ENCODE results near the gene TBXAS1.
"Not testable (repeated sequence)": the region's sequence is repeated elsewhere in the genome, so short reads cannot be mapped to it uniquely, and the experiment has no call there.

TBXAS1 gene

DNA sequence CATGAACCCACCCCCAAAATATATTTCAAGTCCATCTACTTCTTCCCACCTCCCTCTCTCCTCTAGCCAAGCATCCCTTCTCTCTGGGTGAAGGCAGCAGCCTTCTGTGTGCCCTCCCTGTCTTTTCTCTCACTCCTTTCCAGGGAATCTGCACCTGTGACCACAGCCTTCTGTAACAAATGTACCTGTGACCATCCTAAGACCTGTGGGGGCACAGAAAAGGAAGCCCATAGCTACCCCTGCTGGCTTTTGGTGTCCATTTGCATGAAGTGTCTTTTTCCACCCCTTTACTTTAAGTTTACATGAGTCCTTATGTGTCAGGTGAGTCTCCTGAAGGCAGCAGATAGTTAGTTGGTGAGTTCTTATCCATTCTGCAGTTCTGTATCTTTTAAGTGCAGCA is 2.0 kb upstream of the TBXAS1 start:
- DNase-seq = no peak

DNA sequence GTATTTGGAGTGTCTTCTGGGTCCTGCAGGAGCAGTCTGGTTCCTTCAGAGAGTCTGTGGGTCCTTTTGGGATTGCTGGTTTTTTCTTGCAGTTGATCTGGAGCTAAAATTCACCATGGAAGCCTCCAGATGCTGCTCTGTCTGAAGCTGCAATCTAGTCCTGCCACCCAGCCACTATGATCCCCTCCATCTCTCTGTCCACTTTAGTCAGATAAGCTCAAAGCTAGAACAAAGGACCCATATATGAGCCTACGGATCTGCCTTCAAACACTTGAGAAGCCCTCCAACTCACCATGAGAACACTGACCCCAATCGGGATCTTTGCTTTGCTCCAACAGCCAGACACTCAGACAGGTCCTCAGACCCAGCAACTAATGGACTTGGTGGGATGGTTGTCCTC is 618 bp upstream of the TBXAS1 start:
- DNase-seq = no peak

DNA sequence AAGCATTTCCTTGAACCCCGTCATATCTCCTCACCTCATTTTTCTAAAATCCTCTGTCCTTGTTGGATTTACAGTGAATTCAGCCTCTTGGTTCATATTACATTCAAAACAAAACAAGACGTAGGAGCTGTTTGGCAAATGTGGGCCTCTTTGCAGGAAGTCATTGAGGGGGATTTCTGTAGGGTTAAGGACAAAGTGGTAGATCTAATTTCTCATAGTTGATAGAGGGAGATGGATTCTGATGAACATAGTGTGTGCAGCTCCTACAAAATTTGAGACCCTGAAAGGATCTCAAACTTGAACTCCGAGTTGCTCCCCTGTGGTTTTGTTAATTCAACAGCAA is 682 bp downstream of the TBXAS1 start:
- DNase-seq = no peak

DNA sequence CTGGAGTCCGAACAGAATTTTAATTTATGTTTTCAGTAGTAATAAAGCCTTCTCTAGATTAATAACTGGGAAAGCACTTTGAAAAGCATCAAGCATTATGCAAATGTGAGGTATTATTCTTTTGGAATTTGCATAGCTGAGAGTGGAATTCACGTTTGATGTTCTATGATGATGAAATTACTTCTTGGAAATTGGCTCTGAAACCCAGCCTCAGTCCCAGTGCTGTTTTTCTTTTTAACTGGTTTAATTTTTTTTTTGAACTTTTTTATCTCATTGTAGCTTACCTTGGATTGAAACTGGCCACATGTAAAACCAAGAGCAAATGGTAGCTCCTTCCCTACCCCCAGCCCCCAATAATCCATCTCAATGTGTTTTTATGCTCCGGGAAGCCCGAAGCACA is 1.2 kb downstream of the TBXAS1 start:
- no peak for DNase-seq

DNA sequence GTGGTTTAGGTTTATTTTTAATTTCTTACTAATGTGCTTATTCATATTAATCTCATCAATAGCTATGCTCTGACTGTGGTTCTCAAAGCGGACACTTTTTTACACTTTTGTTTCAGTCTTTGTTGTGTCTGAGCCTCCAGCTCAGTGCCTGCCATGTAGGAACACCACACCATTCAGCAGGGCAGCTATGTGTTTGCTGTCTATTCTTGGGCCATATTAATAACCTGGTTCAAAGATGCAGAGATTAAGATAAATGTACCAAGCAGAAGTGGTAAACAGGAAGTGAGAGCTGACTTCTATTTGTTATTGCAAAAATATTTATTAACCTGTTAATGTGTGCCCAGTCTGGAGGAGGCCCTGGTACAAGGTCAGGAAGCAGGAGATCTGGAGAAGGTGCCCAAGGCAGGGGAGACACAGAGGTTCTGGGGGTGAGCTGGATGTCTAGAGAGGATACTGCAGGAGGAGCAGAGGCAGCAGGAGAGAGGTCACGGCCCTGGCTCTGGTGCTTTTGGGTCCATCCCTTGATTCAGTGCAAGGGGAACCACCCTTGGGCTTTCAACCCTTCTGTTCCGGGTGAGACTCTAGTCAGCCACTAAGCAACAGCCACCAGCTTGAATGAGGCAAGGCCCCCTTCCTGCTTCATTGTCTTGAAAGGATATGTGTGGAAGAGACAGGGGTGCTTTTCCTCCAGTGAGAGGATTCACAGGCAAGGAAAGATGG is 1.9 kb downstream of the TBXAS1 start:
- no peak for DNase-seq

DNA sequence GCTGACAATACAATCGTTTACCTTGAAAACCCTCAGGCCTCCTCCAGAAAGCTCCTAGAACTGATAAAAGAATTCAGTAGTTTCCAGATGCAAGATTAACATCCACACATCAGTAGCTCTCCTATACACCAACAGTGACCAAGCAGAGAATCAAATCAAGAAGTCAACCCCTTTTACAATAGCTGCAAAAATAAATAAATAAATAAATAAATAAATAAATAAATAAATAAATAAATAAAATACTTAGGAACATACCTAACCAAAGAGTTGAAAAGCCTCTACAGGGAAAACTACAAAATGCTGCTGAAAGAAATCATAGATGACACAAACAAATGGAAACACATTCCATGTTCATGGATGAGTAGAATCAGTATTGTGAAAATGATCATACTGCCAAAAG is 6.8 kb downstream of the TBXAS1 start:
- not testable (repeated sequence) for DNase-seq

DNA sequence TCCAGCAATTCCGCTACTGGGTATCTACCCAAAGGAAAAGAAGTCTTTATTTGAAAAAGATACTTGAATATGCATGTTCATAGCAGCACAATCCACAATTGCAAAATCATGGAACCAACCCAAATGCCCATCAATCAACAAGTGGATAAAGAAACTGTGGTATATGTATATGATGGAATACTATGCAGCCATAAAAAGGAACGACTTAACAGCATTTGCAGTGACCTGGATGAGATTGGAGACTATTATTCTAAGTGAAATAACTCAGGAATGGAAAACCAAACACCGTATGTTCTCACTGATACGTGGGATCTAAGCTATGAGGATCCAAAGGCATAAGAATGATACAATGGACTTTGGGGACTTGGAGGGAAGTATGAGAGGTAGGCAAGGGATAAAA is 8.2 kb downstream of the TBXAS1 start:
- not testable (repeated sequence) for DNase-seq

DNA sequence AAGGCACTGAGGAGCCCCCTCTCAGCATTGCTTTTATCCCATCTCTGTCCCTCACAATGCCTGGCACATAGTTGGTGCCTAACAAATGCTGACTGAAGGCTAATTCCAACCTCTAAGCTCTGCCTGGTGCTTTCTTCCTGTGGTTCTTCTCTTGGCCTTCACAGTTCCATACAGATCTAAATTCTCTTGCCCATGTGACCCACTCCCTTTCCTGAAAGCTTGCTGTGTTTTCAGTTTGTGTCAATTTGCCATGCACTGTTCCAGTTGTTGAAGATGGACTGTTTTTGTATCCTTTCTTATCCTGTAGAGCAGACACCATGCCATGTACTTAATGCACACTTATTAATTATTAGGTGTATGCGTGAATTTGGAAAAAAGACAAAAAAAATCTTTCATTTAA is 9.2 kb downstream of the TBXAS1 start:
- DNase-seq = no peak

DNA sequence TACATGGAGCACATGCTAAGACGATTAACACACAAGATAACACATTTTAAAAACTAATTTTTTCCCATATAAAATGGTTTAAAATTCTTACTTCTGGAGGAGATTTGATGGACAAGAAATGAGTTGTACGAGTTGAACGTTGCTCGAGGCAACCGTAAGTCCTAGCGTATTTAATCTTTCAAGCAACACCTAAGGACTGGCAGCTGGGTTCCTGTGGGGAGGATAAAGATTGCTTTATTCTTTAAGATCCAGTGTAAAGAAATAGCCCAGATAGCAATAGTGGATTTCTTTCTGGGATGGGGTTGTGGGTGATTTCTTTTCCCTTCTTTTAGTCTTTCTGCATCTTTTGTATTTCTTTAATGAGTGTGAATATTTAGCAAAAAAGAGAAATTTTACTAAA is 9.8 kb downstream of the TBXAS1 start:
- no peak for DNase-seq

DNA sequence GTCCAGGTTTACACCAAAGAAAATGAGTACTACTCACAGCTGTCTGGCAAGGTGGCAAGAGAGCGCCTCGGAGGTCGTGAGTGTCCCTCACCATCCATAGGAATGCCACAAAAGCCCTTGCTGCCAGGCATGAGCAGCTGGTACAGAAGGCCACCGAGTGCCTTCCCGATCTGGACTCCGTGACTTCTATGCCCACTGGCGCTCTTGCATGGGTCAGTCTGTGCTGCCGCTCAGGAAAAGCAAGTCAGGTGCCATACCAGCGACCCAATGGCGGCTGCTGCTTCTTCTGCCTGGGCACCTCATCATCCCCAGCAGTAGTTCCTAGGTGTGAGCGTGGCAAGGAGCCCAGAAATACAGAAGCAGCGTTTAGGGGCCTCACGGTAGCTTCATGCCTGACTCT is 11.7 kb downstream of the TBXAS1 start:
- DNase-seq = no peak

DNA sequence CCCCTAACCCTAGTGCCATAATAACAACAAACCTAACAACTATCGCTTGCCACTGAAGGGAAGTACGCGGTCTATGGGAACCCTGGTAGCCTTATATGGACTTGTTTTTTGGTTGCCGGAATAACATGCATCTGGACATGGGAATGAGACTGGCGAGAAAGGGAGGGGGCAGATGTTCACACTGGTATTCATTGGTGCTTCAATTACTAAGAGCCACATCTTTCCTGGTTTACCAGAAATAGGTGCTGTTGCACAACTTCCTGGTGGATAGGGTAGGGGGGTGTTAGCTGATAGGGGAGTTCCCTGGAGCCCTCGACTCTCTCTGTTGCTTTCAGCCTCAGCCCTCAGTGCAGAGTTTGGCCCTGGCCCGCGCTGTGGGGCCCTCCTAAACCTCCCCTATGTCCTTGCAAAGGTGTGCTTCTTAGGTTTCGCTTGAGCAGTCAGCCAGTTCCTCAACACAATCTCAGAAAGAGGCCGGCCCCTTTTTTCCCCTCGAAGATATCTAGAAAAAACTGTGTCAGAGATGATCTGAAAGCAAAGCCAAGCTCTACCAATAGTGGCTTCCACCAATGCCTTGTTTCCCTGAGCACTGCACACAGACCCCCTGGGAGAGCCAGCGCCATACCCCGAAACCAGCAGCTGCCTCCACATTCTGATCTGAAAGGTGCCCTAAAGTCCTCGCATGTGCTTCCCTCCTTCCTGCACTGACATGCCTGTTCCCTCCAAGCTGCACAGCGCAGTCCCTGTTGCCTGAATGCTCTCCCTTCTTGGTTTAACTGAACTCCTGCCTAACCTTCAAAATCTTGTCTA is 13.5 kb downstream of the TBXAS1 start:
- DNase-seq = no peak

DNA sequence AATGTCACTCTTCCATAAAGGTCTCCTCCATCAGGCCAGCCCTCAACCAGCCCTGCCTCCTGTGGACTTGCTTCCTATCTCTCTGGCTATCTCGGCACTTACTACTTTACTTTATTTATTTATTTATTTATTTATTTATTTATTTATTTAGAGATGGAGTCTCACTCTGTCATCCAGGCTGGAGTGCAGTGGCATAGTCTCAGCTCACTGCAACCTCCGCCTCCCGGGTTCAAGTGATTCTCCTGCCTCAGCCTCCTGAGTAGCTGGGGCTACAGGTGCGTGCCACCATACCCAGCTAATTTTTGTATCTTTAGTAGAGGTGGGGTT is 14.1 kb downstream of the TBXAS1 start:
- not testable (repeated sequence) for DNase-seq

DNA sequence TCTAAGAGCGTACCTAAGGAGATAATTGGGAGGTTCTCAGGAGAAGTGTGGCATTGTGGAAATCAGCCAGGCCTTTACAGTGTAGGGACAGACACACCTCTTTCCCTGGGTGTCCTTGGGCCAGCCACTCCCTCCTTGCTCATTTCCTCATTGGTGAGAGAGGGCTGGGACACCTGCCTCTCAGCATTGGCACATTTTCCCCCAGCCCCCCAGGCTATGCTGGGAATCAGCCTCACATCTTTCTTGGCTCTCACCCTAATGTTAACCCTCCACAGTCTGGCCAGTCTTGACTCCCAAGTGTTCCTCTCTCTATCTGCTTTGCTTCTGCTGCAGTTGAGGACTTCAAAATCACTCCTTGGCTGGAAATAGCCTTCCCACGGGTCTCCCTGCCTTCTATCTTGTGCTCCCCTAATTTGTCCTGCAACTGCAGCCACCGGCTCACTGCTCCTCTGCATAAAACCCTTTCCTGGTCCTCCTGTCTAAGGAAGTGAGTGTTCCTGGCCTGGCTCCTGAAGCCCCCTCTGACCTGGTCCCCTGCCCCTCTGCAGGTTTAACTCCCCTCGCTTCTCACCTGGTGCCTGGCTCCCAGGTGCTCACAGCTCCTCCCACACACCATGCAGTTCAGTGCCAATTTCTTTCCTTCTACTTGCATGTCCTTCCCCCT is 15.8 kb downstream of the TBXAS1 start:
- DNase-seq = no peak

DNA sequence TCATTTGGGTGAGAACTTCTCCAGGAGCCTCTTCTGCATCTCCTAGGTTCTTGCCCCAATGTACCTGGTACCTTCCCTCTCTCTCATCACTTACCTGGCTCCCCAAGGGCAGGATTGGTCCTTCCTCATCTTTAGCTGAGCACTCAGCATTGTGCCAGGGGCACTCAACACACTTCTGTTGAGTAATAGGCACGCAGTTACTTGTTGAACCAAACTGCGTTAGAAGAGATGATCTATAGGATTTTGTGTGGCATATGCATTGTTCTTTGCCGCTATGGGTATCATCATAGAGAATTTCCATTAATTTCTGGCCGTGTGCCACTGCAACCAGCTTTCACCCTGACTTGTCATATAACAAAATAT is 16.4 kb downstream of the TBXAS1 start:
- DNase-seq = no peak

DNA sequence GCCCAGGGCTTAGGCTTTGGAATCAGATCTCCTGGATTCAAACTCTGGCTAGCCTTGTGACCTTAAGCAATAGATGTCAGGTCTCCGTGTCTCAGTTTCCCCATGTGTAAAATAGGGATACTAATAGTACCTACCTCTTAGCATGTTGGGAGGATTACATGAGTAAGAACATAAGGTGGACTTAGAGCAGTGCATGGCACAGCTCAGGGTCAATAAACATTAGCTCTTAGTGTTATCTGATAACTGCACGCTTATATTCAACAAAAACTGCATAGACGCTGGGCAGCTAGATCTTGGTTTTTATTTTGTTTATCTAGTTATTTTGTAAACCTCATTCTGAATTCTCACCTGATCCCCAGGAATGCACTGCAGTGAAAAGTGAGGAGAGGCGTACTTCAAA is 17.2 kb downstream of the TBXAS1 start:
- no peak for DNase-seq

DNA sequence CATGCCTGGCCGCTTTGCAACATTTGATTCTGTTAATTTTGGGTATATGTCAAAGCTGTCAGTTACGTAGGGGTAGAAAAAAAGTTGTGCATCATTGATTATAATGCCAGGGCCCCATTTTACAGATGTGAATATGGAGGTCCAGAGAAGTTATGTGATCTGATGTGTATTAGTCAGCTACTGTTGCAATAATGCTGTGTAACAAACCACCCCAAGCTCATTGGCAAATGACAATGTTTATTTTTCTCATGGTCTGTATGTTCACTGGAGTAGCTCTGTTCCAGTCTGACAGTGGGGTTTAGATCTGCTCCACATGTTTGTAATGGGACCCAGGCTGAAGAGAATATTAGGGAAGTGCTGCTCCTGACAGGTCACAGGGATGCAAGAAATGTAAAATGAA is 19.2 kb downstream of the TBXAS1 start:
- no peak for DNase-seq

DNA sequence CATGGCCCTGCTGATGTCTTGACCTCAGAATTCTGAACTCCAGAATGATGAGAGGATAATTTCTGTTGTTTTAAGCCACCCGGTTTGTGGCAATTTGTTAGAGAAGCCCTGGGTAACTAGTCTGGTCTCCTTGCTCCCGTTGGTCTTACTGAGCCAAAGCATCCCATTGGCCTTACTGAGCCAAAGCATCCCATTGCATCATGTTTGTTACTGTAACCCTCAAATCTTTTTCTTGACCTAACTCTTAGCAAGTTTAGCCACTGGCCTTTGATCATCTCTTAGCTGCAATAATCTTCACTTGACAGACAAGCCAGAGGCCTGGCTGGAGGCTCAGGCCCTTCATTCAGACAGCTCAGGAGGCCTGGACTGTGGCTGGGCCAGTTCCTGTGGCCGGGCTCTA is 21.8 kb downstream of the TBXAS1 start:
- DNase-seq = no peak

DNA sequence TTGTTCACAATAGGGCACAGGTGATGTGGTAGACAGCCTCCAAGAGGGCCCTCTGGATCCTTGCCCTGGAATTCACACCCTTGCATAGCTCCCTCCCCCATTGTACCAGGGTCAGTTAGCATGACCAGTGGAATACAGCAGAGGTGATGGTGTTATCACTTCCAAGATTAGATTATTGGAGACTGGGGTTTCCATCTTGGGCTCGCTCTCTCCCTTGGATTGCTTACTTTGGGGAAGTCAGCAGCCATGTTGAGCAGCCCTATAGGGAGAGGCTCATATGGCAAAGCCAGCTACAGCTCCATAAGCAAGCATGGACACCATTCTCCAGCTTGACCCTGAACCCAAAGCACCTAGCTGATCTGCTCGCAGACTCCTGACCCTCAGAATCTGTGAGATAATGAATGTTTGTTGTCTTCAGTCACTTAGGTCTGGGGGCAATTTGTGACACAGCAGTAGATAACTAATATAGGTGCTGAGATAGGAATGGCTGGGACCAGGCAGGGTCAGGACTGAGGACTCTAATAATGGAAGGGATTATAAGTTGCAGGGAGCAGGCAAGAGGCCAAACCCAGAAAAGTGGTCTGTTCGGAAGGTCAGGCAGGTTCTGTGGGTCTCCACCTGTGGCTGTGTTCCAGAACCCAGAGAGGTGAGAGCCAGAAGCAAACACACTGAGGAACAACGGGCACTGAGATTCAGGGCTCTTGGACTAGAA is 22.9 kb downstream of the TBXAS1 start:
- DNase-seq = no peak

DNA sequence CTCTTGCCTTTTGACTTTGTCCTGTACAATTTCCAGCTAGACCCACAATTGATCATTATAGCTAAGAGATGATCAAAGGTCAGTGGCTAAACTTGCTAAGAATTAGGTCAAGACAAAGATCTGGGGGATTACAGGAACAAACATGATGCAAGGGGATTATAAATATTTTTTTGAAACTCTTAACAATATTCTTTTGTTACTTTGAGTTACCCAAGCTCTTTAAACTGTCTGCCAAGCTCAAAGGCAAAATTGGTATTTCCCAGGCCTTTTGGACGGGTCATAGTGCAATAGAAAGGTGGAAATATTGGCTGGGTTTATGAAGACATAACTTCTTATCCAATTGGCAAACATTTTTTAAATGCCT is 23.4 kb downstream of the TBXAS1 start:
- DNase-seq = no peak

DNA sequence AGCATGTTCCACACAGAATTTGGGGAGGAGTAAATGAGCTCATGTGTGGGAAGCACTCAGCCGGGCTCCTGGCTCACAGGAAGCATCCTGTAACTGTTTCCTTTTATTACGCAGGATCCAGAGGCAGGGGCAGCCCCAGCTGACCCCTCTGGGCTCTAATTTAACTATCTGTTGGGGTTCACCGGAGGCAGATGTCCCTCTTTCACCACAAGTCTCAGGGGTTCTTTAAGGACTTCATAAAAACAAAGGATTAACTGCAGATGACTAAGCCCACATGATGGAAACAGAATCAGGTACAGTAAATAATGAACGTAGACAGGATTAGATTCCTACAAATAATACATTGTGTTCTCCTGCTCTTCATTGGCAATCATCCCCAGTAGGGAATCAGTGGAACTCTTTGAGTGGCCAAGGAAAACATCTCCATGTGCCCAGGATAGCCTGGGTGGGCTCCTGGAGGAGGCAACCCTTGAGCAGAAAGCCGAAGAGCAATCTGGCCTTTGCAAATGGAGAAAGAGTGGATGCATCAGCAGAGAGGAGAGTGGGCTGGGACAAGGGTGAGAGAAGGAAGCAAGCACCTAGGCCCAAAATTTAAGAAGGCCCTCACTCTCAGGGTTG is 24.6 kb downstream of the TBXAS1 start:
- no peak for DNase-seq

DNA sequence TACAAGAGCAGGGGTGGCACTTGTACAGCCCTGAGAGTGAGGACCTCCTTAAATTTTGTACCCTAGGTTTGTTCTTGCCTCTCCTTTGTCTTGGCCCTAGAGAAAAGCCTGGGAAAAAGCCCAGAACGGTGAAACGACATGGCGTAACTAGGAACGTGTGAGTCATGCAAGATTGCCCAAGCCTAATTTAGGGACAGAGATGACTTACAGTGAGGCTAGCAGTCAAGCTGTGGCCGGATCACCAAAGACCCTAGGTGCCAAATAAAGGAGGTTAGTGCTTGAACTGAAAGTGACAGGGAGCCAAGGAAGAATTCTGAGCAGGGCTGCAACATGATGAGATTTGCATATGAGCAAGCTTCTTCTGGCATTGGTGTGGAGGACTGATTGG is 25.1 kb downstream of the TBXAS1 start:
- DNase-seq = no peak

DNA sequence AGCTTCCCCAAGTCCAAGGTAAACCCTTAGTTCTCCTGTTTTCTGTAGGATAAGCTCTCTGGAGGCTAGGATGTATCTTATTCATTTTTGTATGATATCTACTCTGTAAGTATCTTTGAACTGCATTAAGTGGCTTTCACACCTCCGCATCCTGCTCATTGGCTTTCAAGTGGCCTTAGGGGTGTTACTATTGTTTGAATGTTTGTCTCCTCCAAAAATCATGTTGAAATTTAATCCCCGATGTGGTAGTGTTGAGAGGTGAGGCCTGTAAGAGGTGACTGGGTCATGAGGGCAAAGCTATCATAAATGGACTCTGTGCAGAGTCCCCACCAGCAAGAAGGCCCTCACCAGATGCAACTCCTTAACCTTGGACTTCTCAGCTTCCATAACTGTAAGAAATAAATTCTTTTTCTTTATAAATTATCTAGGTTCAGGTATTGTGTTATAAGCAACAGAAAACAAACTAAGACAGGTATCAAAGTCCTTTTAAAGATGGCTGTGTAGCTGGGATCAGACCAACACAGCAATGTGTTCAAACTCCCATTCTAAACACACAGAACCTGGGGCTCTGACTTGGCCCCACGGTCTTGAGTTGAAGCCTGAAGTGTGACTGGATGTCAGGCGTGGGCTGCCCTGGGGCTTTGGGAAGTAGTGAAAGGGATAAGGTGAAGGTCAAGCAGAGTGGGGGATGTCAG is 25.9 kb downstream of the TBXAS1 start:
- DNase-seq = no peak

All from NCI-H2227 treated with DMSO at 0.1 percent for 48 hours (cell line).